Heart right ventricle (tissue), 16 donors: ENCODE measurements around the gene RPP25L. TPM values are rescaled to one million over a fixed set of nuclear protein-coding genes. Genes with fewer than 3 reads are reported as not detected.

Experiments
- ATAC-seq, 8 donors: fragments of 200-7000 bp; cut with Tn5 transposase; one replicate each; pipeline ENCODE4 v1.9.1; 2020; ENCODE audit warnings: mild to moderate bottlenecking in 8 of 8, moderate library complexity in 8 of 8, moderate number of reproducible peaks in 1 of 8
- DNase-seq, 2 donors: peaks; one replicate each; pipeline ENCODE4 v3.0.0-alpha.2; 2020
- H3K27ac ChIP-seq, 10 donors: fragments of 200-600 bp; sonication (generic) in 2 of 10; one replicate each; pipeline versions ENCODE4 v1.5.0 to v1.8.0; 2020 to 2022; ENCODE audit warnings: mild to moderate bottlenecking in 3 of 10
- H3K27me3 ChIP-seq, 7 donors: fragments of 200-600 bp; one replicate each; pipeline ENCODE4 v1.8.0; 2021 to 2022; ENCODE audit warnings: mild to moderate bottlenecking in 2 of 7
- H3K36me3 ChIP-seq, 9 donors: fragments of 200-600 bp; sonication (generic) in 1 of 9; one replicate each; pipeline versions ENCODE4 v1.5.0 to v1.8.0; 2020 to 2022; ENCODE audit warnings: mild to moderate bottlenecking in 2 of 9
- H3K4me1 ChIP-seq, 9 donors: fragments of 200-600 bp; sonication (generic) in 1 of 9; one replicate each; pipeline versions ENCODE4 v1.5.0 to v1.8.0; 2020 to 2022; ENCODE audit warnings: mild to moderate bottlenecking in 4 of 9
- H3K4me3 ChIP-seq, 10 donors: fragments of 200-600 bp; sonication (generic) in 2 of 10; one replicate each; pipeline versions ENCODE4 v1.5.0 to v1.8.0; 2020 to 2022; ENCODE audit warnings: mild to moderate bottlenecking in 7 of 10, moderate library complexity in 2 of 10
- H3K9me3 ChIP-seq, 11 donors: fragments of 200-600 bp in 10 of 11; sonication (generic) in 2 of 11; one replicate each; pipeline versions ENCODE4 v1.5.0 to v1.8.0; 2013 to 2022; ENCODE audit warnings: mild to moderate bottlenecking in 2 of 11, control low read depth in 1 of 11, moderate library complexity in 1 of 11
- whole genome bisulfite sequencing, 2 donors: extraction: QIAGEN DNeasy Blood & Tissue Kit; methylation state at CpG; one replicate each; pipeline ENCODE4 v1.1.7; 2013; ENCODE audit warnings: inconsistent platforms in 1 of 2; 5-methylcytosine and 5-hydroxymethylcytosine counted together
- intact Hi-C, 10 donors: fragments of 100-400 bp; cut with DNase I; formaldehyde crosslinking; loops; one replicate each; pipeline versions ENCODE4 v1.11.1 to v1.14.2; 2022
- polyA plus RNA-seq, 2 donors: library from polyadenylated mRNA; stranded (reverse); fragments of 200-250 nt; gene quantifications; one replicate each; pipeline ENCODE4 v1.2.3, GENCODE V29; 2013
- total RNA-seq, 10 donors: library from RNA; stranded (reverse); fragmentation: NEBNext Ultra II Directional in 3 of 10; extraction: Animal tissue kit (Norgen Biotek cat#: 25700) in 3 of 10; gene quantifications; one replicate each; pipeline versions ENCODE4 v1.2.1 to v1.2.4, GENCODE V29; 2021 to 2023
- TF ChIP-seq, protein P1 (sequence below), 9 donors: fragments of 200-600 bp; sonication (generic) in 2 of 9; IDR thresholded peaks; one replicate each; pipeline versions ENCODE4 v1.5.0 to v1.8.0; 2021 to 2022; ENCODE audit warnings: antibody characterized with exemption in 9 of 9, mild to moderate bottlenecking in 5 of 9, moderate library complexity in 1 of 9
- donor health status: Arrhythmogenic right ventricular cardiomyopathy.
- donor health status: ischemic (EF 13 %, LVEDD 7.1; RV severe dilation, severe dysfunction).
- donor health status: healthy with polysubstance abuse.
- donor health status: DM: no; HTN: yes; CAD: no.
- donor health status: DM: no; HTN: no; CAD: no.
- donor health status: ischemic (EF 25% LVEDD 6.9; RV normal size, moderate dysfunction).
- donor health status: ischemic (EF 25% LVEDD 5.7; RV mildly dilated, moderate dysfunction).
- donor health status: healthy.
- donor health status: DM: yes; HTN: yes; CAD: no.
- donor health status: Ischemic cardiomyopathy.
- donor health status: ischemic (EF 35%, LVEDD 5.7; RV mildly dilated, moderate dysfunction).
- donor health status: nonischemic (EF 11% LVEDD 7.7; RV severe dilation, severe dysfunction).
- donor health status: DM: yes; HTN: yes; CAD: no.
- donor health status: PGD.
- donor health status: ischemic (EF 29% LVEDD 5.4; RV normal size, mild dysfunction).
- donor health status: nonischemic (EF 23%, LVEDD 6.1; RV moderate dilation, normal function).

The RPP25L gene
- total and polyA plus RNA-seq, 12 donors = 29.2 to 51.0 (median 39.2) TPM

DNA sequence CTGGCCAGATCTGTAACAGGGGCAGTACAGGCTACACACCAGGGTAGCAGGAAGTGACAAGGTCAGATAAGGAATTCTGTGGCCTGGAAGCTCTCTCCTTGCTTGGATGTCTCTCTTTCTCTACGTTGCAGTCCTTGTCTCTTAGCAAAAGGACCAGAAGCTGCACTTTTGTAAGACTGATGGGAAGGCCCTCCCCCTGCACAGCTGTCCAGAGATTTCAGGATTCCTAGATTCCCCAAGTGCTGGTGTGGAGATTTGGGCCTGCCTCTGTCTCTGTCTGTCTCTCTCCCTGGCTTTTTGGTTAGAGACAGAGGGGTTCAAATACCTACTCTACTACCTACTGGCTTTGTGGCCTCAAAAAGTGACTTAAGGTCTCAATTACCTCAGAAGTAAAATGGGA, 12.4 kb downstream of the RPP25L start:
- no peak overlapping the region for H3K27ac ChIP-seq
- H3K4me1 ChIP-seq = no peaks in the 10 kb centered on the region
- H3K27me3 ChIP-seq = peaks cover 0 to 5% (median 0%) of the 10 kb centered on the region in 7 donors
- DNase-seq (no peak), ATAC-seq (no peak)
- H3K9me3 ChIP-seq = no peaks in the 10 kb centered on the region
- TF ChIP-seq, protein P1, sequence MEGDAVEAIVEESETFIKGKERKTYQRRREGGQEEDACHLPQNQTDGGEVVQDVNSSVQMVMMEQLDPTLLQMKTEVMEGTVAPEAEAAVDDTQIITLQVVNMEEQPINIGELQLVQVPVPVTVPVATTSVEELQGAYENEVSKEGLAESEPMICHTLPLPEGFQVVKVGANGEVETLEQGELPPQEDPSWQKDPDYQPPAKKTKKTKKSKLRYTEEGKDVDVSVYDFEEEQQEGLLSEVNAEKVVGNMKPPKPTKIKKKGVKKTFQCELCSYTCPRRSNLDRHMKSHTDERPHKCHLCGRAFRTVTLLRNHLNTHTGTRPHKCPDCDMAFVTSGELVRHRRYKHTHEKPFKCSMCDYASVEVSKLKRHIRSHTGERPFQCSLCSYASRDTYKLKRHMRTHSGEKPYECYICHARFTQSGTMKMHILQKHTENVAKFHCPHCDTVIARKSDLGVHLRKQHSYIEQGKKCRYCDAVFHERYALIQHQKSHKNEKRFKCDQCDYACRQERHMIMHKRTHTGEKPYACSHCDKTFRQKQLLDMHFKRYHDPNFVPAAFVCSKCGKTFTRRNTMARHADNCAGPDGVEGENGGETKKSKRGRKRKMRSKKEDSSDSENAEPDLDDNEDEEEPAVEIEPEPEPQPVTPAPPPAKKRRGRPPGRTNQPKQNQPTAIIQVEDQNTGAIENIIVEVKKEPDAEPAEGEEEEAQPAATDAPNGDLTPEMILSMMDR (IDR thresholded peaks at IDR 0.05) = no peak
- WGBS, 2 donors = 7 to 27% methylated on average over 1 of the region's 1 CpG
- no peaks in the 10 kb centered on the region for H3K36me3 ChIP-seq
- no peak overlapping the region for H3K4me3 ChIP-seq
- intact Hi-C loops = loop anchor here in 6 of 10 donors (10.0 kb wide), 5 partner anchors 155 to 345 kb away; no protein-coding TSS in a partner anchor

DNA sequence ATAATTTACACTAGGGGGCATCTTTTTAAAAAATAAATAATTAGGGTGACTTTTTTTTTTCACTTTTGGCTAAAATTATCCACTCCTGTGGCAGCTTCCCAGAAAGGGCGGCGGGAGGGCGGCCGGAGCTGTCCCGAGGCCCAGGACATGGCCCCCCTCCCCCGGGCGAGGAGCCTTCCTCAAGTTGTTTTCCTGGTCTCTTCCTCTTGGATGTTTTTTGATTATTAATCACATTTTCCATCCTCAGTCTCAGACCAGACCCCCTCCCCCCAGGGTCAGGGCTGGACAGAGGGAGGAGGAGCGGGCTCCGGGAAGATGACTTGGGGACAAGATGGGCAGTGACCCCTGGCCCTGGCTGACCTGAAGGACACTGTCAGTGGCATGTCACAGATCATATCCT, 17.7 kb downstream of the RPP25L start:
- Histone ChIP-seq H3K36me3 (no peaks in the 10 kb centered on the region), H3K4me3 (no peak overlapping the region), H3K4me1 (peaks cover 16 to 44% (median 36%) of the 10 kb centered on the region in 9 donors), H3K9me3 (no peaks in the 10 kb centered on the region), H3K27me3 (peaks cover 0 to 58% (median 29%) of the 10 kb centered on the region in 7 donors), H3K27ac (peak overlapping the region in 2 of 10 donors; percentile 41 to 66)
- ATAC-seq (peak in 1 of 8 donors; percentile 8), DNase-seq (peak in 1 of 2 donors; percentile 38)
- WGBS, 2 donors = 51 to 68% methylated on average over 9 of the region's 9 CpGs
- intact Hi-C loops = loop anchor here in 8 of 10 donors (5.0 to 10.0 kb wide), 9 partner anchors 47 to 339 kb away; no protein-coding TSS in a partner anchor
- TF ChIP-seq, protein P1 (IDR thresholded peaks at IDR 0.05) = no peak

DNA sequence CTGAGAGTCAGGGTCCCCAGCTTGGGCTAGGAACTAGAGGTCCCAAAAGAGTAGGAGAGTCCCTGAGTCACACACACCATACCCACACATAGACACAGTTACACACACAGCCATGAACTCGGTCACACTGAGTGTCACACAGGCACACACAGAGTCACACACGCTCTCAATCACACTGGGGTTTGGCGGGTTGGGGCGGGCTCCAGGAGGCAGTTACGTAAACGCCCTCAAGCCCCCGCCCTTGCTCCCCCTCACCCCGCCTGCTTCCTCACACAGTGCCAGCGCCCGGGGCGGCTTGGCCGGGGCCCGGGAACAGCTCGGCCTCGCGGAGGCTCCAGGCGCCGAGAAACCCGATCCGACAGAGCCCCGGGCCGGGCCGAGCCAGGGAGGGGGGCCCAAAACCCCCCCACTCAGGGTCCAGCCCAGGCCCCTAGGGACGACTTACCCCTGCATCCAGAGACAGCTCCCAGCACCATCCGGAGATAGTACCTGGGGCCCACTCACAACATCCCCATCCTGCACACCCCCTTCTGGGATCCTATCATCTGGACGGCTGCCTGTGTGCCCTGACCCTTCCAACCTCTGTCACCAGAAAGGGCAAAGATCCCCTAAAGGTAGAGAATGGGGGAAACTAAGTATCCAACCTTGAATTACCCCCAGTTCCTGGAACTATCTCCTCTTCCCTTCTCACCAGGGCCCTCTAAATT, 18.8 kb downstream of the RPP25L start:
- Histone ChIP-seq H3K4me1 (peaks cover 16 to 53% (median 38%) of the 10 kb centered on the region in 9 donors), H3K27ac (peak overlapping the region in 5 of 10 donors; percentile 2 to 66 (median 36)), H3K27me3 (peaks cover 0 to 70% (median 40%) of the 10 kb centered on the region in 7 donors), H3K9me3 (no peaks in the 10 kb centered on the region), H3K36me3 (no peaks in the 10 kb centered on the region), H3K4me3 (no peak overlapping the region)
- intact Hi-C loops = loop anchor here in 8 of 10 donors (2.0 to 10.0 kb wide), 10 partner anchors 44 to 338 kb away; no protein-coding TSS in a partner anchor
- peak; percentile 45 to 88 (median 75) for ATAC-seq
- 9 to 18% methylated on average over 25 to 26 of the region's 26 CpGs for WGBS, 2 donors
- TF ChIP-seq, protein P1 (IDR thresholded peaks at IDR 0.05) = no peak
- DNase-seq = peak; percentile 58 to 81

DNA sequence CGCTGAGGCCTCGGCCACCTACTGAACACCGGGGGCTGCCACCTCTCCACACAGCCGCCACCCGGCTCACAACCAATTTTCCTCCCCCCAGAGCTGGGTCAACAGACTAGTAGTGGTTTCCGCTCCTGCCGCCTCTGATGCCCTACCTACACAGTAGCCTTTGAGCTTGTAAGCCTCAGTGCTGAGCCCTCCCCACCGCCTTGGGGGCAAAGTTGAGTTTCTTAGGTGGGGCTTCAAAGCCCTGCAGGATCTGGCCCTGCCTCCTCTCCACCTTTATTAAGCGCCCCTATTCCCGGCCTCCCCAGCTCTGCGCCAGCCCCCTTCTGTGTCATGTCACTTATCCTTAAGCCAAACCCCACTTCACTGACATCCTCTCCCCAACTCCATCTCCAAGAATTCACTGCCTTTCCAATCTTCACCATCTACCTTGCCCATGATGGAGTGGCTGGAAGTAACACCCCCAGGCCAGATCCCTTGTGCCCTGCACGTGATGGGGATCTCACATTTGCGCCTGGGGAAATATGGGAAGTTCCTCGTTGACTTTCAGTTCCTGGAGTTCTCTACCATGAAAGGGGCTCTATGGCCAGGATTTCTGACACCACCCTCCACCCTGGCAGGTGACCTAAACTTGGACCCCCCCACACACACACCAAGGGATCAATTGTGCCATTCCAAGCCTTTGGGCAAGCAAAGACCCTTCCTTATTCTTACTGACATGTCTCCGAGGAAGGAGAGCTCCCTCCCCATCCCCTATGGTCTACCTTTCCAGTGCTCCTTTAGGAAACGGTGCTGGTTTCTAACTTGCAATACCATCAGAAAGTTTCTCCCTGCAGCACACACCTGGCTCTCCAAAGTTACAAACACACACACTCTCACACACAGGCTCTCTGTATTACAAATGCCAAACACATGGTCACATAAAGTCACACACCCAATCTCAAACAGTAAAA, 19.7 kb downstream of the RPP25L start:
- intact Hi-C loops = loop anchor here (1.0 to 10.0 kb wide), 14 partner anchors 43 to 337 kb away; no protein-coding TSS in a partner anchor
- peaks cover 16 to 53% (median 38%) of the 10 kb centered on the region in 9 donors for H3K4me1 ChIP-seq

More for the DNA sequence above, 19.7 kb downstream of the RPP25L start:
- Histone ChIP-seq H3K27me3 (peaks cover 0 to 78% (median 48%) of the 10 kb centered on the region in 7 donors), H3K27ac (peak overlapping the region in 1 of 10 donors; percentile 39), H3K4me3 (peak overlapping the region in 4 of 10 donors; percentile 47 to 57 (median 52)), H3K9me3 (no peaks in the 10 kb centered on the region), H3K36me3 (no peaks in the 10 kb centered on the region)
- no peak for DNase-seq
- 31 to 36% methylated on average over 16 of the region's 16 CpGs for WGBS, 2 donors
- TF ChIP-seq, protein P1 (IDR thresholded peaks at IDR 0.05) = peak in 3 of 9 donors; percentile 1 to 30 (median 19)
- no peak for ATAC-seq
